ENCODE results near the gene PLEKHG3.

- no peak for TF ChIP-seq CTCF (IDR thresholded peaks at IDR 0.05; ENCODE audit: low read depth, low read length, poor library complexity, severe bottlenecking)
- no peak for TF ChIP-seq EZH2phosphoT487 (IDR thresholded peaks at IDR 0.05; ENCODE audit: borderline replicate concordance, low read length)
These were observed 57.3 kb downstream of the PLEKHG3 start for GRCh38 chr14:64761441-64762043.
